Measurements from ENCODE around the gene EPHB2.

DNA sequence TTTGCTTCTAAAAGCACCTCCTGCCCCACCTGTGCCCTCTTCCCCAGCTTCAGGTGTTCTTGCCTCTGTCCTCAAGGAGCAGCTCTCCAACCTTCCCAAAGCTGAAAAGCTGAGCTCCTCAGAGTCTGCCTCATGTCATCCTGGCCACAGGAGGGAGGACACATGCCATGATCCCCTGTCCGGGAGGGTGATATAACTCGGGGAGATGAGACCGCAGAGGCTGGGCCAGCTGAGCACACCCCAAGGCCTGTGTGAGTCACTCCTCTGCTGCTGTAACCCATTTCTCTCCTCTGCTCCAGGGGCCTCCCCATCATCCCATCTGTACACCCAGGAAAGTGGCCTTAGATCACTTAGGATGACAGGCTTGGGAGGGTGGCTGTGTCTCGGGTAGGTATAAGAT lies 49.8 kb downstream of the EPHB2 start:
- TF ChIP-seq, protein P1, sequence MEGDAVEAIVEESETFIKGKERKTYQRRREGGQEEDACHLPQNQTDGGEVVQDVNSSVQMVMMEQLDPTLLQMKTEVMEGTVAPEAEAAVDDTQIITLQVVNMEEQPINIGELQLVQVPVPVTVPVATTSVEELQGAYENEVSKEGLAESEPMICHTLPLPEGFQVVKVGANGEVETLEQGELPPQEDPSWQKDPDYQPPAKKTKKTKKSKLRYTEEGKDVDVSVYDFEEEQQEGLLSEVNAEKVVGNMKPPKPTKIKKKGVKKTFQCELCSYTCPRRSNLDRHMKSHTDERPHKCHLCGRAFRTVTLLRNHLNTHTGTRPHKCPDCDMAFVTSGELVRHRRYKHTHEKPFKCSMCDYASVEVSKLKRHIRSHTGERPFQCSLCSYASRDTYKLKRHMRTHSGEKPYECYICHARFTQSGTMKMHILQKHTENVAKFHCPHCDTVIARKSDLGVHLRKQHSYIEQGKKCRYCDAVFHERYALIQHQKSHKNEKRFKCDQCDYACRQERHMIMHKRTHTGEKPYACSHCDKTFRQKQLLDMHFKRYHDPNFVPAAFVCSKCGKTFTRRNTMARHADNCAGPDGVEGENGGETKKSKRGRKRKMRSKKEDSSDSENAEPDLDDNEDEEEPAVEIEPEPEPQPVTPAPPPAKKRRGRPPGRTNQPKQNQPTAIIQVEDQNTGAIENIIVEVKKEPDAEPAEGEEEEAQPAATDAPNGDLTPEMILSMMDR (IDR thresholded peaks at IDR 0.05) = no peak
- TF ChIP-seq POLR2AphosphoS5 (IDR thresholded peaks at IDR 0.05) (no peak), EP300 (IDR thresholded peaks at IDR 0.05) (no peak), POLR2A (IDR thresholded peaks at IDR 0.05) (no peak)
